Skeletal muscle cell (primary cell): ENCODE data around the gene ZBED4.

Source experiments
- DNase-seq: peaks from one replicate; pipeline ENCODE4 v3.0.0-alpha.2; 2010; ENCODE audit warnings: low read depth
- H3K4me3 ChIP-seq: 2 replicates; pipeline ENCODE4 v1.5.1; 2011; ENCODE audit warnings: low read depth, mild to moderate bottlenecking, control low read depth, low read length, moderate library complexity

The ZBED4 gene

DNA sequence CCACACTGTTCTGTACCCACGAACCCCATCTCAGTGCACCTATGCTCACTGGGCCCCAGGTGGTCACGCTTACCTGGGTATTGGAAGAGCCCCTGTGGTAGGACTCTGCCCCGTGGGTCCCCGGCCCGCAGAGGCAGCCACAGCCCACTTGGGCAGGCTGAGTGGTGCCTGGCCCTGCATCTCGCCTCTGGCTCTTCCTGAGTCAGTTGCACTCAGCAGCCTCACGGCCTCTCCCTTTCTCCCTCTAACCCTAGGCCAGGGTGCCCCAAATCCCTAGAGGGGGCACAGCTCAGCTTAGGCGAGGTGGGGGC, 74.5 kb downstream of the ZBED4 start:
- no peak overlapping the region for H3K4me3 ChIP-seq
- no peak for DNase-seq

DNA sequence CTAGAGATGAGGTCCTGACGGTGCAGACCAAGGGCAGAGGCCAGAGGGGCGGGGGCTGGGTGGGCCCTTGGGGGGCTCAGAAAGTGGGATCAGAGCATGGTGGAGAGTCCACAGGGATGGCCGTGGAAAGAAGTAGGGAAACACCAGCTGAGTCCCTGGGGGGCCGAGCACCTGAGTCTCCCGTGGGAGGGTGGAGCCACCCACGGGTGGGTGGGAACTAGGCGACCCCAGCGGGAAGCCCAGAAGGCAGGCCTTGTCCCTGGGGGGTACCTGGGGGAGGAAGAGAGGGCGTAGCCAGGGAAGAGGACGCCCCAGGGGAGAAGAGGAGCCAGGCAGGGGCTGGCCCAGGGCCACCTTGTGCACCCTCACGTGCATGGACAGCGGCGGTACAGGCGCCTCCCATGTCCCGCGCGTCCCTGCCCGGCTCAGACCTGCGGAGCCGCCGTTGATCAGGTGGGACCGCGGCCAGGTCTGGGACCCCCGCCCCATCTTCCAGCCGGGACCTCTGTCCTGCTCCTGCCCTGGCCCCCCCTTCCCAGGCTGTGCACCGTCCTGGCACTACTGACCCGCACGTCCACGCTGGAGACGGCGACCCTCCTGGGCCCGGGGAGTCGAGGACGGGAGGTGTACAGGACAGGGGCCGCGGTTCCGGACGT, 75.0 kb downstream of the ZBED4 start:
- no peak for DNase-seq
- H3K4me3 ChIP-seq, result no peak overlapping the region

DNA sequence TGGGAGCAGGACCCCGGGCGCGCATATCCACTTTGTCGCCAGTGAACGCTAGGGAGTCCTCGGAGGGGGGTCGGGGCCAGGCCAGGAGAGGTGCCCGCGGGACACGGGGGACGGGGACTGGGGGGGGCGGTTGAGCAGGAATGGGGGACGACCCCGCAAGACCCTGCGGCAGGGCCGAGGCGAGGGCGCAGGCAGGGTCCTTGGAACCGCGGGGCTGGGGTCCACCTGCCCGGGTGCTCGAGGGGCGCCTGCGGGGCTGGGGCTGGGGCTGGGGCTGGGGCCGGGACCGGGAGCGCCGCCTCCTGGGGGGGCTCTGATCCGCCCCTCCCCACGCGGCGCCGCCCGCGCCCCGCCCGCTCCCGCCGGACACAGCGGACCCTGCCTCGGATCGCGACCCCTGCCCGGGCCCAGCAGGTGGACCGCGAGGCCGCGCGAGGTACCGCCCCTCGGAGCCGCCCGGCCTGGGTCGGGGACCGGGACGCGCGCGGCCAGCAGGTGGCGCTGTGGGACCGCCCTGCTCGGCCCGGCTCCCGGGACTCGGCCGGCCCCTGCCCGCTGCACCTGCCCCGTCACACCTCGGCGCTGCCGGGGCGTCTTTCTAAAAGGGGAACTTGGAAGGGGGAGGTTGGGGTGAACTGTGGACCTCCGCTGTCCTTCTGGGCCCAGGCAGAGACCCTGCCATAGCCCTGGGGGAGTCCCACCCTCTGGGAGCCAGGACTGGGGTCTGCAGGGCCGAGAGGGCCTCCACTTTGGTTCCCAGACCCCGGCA, 75.8 kb downstream of the ZBED4 start:
- H3K4me3 ChIP-seq, result no peak overlapping the region
- DNase-seq, result no peak

DNA sequence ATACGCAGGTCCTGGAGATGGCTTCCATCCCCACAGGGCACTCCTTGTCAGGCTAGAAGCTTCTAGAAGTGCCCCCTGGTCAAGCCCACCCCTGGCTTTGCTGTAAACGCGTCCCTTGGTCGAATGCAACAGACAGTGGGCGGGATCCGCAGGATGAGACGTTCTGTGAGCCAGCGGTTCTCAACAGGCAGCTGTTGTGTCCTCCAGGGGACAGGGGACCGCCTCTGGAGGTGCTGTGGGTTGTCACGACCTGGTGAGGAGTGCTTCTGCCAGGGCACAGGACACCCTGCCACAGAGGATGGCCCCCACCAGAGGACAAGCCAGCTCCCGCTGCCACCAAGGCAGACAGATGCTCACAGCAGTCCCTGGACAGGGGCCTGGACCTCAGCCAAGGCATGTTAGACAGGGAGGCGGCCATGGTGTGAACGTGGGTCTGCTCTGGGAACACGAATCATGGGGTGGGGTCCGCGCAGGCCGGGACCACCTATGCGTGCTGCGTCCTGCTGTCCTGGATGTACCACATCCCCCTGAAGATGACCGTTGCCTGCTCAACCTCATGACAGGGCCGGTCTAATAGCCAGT, 76.4 kb downstream of the ZBED4 start:
- no peak for DNase-seq

DNA sequence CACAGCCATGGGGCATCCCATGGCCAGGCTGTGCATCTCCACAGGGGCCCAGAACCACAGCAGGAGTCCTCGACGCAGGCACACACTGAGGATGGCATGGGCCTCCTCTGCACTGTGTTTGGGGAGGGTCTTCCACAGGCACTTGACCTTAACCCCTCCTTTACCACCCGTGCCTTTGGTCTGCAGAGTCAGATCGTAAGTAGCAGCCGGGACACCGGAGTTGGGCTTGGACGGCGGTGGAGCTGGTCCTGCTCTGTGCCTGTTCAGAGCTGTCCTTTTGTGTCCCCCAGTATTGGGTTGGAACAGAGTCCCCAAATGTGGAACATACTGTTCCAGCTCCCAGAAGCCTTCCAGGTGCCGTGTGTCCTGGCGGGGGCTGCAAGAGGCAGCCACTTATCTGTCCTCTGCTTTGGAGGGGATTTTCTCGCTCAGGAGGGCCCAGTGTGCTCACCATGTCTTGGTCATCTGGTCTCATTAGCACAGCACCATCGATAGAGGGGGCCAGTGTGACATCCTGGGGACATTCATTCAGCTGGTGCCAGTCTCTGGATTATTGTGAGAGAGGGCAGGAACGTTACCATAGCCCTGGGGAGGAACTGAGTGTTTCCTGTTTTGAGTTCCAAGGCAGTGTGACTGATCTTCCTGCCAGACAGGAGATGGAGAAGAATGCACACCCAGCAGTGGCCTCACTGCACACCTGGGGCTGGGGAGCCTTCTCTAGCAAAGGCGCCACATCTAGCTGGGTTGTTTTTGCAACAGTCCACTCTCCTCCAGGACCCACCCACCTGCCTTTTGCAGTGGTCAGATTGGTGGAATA, 77.2 kb downstream of the ZBED4 start:
- DNase-seq, result no peak
- no peak overlapping the region for H3K4me3 ChIP-seq

More for the DNA sequence above, 76.4 kb downstream of the ZBED4 start:
- no peak overlapping the region for H3K4me3 ChIP-seq

DNA sequence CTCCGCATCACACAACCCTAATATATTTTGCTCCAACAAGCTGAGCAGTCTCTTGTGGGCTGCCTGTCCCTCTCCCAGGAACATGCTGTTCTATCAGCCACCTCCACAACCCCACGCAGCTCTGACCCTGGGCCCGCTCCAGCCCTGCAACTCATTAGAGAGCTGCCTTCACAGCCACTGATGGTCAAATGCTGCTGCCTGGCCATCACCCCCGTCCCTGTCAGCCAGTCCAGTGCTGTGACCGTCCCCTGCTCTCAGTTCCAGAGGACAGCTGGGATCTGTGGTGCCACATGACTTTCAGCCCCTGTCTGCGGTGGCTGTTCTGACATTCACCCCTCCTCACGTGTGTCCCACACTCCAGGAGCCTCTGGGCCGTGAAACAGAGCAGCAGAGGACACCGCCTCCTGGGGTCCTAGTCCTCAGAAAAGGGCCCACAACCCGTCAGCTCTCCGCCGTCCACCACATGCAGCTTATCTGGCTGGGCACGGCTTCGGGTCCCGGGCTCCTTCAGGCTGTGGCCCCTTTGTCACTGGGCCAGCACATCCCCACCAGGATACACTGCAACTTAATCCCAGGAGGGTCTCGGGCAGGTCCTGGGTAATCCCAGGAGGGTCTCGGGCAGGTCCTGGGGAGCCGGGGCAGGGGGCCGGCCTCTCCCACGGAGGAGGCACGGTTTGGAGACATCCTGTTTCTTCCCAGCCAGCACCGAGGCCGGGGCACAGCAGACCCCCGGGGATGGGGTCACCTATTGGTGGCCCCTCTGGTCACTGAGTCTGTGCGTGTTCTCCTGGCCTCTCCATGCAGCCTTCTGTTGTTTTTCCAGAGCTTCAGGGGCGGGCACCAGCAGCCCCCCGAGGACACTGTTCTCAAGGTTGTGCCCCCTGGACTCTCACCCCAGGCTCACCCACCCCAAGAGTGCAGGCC, 79.9 kb downstream of the ZBED4 start:
- H3K4me3 ChIP-seq, result no peak overlapping the region

DNA sequence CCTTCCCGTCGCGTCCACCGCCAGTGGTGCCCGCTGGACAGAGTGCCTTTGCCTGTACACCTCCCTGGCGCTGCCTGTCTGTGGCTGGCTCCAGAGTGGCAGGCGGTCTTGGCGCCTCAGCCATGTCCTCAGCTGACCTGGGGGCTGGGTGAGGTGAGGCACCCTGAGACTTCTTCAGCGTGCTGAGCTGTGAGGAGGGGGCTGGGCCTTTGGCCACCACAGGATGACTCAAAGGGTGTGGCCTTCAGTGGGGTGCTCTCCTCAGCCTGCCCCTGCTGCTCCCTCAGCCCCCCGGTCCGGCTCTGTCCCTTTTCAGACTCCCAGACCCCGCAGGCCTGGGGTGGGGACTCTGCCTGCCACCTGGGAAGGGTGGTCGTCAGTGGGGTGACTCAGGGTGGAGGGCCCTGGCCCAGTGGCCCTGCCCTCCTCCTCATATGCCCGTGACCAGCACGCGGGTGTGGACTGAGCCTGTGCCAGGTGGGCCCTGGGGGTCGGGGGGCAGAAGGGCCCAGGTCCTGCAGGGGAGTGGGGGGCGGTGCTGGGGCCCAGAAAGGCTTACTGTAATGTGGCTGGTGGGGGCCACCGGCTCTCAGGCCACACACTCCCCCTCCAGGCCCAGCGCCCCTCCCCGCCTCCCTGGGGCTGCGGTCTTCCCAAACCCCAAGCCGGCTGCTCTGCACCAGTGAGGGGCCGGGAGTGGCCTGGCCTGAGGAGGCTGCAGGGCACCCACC, 80.7 kb downstream of the ZBED4 start:
- peak overlapping the region; percentile 27 for H3K4me3 ChIP-seq
- no peak for DNase-seq

More for the DNA sequence above, 79.9 kb downstream of the ZBED4 start:
- DNase-seq, result no peak

DNA sequence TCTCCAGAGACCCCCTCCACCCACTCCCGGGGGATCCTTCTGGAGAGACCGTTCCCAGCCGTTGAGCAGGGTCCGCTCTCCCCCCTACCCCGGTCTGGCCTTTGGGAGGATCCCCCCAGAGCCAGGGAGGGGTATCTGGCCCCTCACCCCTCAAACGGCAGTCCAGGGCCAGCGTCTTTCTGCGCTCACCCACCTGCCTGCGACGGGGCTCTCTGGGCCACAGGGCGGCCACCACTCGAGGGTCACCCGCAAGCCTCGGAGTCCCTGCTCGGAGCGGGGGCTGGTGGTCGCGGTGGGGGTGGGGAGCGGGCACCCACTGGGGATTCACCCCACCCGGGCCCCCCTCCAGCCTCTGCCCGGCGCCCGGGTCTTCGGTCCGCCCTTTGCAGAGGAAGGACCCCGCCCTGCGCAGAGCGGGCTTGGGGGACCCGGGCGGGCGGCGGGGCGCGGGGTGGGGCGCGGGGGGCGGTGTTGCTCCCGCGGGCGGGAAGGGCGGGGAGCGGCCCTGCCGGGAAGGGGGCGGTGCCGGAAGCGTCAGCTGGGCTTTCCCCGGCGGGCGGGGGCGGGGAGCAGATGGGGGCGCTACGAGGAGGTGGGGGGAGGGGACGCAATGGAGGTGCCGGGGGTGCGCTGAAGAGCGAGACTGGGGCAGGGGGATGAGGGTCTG, 81.4 kb downstream of the ZBED4 start:
- peak overlapping the region; percentile 27 for H3K4me3 ChIP-seq
- no peak for DNase-seq

DNA sequence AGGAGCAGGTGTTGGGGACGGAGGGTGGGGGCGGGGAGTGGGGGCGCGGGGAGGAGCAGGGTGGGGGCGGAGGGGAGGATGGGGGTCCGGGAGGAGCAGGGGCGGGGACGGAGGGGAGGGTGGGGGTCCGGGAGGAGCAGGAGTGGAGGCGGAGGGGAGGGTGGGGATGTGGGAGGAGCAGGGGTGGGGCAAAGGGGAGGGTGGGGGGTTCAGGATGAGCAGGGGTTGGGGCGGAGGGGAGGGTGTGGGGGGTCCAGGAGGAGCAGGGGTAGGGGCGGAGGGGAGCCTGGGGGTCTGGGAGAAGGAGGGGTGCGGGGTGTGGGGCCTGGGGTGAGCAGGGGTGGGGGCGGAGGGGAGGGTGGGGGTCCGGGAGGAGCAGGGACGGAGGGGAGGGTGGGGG, 81.9 kb downstream of the ZBED4 start:
- no peak overlapping the region for H3K4me3 ChIP-seq
- no peak for DNase-seq

DNA sequence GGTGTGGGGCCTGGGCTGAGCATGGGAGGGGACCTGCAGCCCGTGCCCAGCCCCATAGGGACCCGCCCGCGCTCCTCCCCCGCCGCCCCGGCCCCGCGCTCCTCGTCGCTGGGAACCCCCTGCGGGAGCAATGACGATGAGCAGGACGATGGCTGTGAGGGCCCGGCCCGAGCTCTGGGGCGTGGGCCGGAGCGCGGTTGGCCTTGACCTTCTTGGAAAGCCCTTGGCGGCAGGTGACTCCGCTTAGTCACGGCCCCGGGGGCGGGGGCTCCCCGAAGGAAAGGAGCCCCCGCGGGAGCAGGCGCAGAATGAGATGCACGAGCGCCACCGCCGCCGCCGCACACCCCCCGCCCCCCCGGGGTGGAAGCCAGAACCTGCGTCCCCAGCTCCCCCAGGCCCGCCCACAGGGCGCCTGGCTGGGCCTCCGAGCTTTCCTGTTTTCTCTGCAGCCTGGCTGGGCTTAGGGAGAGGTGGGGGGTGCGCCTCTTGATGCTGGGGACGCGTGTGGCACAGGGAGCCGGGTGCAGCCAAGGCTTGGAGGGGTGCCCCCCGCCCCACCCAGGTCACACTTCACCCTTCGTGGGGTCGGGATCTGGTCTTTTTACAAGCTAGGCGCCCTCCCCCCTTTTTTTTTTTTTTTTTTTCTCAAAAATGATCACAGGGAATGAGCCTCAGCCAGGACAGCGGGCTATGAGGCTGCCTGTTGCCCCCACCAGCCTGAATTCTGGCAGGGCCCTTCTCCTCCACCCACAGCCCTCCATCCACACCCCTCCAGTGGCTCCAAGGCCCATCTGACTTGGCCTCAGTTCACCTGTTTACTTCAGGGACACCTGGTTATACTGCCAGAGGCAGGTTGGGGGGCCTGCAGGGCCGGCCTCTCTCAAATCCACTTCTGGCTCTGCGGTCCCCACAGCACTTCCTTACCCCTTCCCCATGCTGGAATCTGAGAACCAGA, 82.7 kb downstream of the ZBED4 start:
- peak overlapping the region; percentile 23 for H3K4me3 ChIP-seq
- peak; percentile 36 for DNase-seq

DNA sequence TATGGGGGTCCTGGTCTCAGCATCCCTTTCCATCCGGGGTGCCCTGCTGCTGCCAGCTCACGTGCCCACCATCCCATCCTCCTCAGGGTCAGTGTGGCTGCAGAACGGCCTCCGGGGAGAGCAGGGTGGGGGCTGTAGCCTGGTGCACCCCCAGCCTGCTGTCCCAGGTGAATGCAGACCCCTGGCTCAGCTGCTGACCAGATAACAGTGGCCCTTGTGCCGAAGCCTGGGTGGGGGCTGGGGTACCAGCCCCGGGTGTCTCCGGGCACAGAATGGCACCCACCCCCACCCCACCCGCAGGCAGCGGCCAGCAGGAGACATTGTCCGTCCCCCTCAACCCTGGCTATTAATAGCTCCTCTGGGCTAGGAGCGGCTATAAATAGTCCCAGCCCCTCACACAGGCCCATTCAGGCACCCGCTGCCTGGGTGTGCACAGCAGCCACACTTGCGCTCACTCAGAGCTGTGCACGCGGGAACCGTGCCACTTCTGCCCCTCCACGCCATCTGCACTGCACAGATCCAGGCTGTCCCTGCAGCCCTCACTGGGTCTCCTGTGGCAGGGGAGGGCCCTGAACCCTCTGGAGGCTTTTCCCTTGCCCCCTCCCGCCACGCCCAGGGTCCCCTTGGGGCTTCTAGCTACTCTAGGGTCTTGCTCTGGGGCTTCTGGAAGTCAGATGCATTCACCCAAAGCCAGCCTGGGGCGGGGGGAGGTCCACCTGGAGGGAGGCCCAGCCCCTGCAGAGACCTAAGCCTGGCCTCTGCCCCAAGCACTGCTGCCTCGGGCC, 83.5 kb downstream of the ZBED4 start:
- no peak overlapping the region for H3K4me3 ChIP-seq
- DNase-seq, result no peak

DNA sequence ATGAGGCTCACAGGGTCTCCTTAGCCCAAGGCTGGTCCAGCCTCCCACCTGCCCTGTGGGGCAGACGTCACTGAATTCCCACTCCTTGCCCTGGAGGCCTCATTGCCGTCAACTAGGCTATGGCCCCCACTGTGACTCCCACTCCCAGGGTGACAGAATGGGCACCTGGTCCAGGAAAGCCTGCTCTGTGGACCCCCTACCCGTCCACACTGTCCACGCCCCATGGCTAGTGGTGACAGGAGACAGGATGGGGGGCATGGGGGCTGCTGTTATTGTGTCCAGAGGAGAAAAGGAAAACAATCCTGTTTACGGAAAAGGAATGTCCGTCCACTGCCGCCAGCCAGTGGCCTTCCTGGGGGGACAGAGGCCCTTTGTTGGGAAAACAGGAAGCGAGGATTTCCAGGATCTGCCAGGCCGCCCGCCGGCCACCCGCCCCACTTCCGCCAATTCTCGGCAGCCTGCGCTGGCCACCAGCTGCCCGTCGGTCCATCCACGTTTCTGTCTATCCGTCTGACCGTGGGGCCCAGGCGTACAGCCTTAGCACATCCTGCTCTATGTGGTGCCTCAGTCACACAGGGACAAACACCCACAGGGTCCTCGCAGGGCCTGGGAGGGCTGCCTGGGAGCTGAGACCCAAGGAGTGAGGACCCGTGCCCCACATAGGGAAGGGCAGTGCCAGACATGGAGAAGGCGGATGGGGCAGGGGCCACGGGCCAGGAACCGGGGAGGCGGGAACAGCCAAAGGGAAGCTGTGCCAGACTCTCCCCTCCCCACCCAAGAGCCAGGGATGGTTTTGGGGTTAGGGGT, 84.3 kb downstream of the ZBED4 start:
- H3K4me3 ChIP-seq, result no peak overlapping the region
- no peak for DNase-seq

DNA sequence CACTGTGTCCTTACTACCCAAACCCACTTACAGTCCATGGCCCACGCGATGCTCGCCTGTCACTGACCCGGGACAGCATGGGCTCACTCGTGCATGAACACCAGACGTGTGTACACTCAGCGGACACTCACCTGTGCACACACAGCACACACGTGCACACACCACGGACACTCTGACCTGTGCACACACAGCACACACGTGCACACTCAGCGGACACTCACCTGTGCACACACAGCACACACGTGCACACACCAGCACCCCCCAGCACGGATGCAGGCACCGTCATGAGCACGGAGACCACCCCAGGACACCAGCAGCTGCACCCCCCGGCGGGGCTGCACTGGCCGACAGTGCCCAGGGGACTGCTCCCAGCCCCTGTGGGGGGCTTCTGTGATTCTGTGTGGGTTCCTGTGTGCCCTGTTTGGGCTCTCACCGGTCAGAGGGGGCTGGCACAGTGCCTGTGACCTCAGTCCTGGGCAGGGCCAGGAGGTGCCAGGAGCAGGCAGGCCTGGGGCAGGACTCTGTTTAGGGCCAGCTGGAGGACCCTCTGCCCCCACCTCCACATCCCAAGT, 85.0 kb downstream of the ZBED4 start:
- no peak overlapping the region for H3K4me3 ChIP-seq
- no peak for DNase-seq
